Measurements from ENCODE around the gene CCDC7. TPM values are rescaled to one million over a fixed set of nuclear protein-coding genes. Genes with fewer than 3 reads are reported as not detected.

CCDC7 gene
- polyA plus RNA-seq, 1 of the 3 experiments (the other 2 are of a cell fraction), result 0.44 TPM

- Histone ChIP-seq H3K36me3 (replicated peaks in 1 of 2; ENCODE audit: control insufficient read depth in 1 of 2, insufficient read depth in 2 of 2, low read length in 1 of 2) (no peaks in the 10 kb centered on the region), H2AFZ (ENCODE audit: low read depth) (no peak overlapping the region), H3K9me3 (no peaks in the 10 kb centered on the region), H3F3A (replicated peaks; ENCODE audit: insufficient read depth) (no peaks in the 10 kb centered on the region), H3K9ac (no peak overlapping the region), H3K79me2 (ENCODE audit: insufficient read depth) (no peaks in the 10 kb centered on the region), H3K4me2 (no peak overlapping the region), H3K27me3 (ENCODE audit: insufficient read depth) (no peaks in the 10 kb centered on the region), H3K9me2 (no peaks in the 10 kb centered on the region), H3K4me1 (ENCODE audit: control insufficient read depth in 1 of 2, insufficient read depth in 2 of 2, low read depth in 1 of 2, low read length in 1 of 2) (no peaks in the 10 kb centered on the region), H4K20me1 (ENCODE audit: insufficient read depth) (no peaks in the 10 kb centered on the region), H3K27ac (ENCODE audit: low read depth in 2 of 2, low read length in 1 of 2) (no peak overlapping the region), H3K4me3 (ENCODE audit: low read depth in 2 of 2, low read length in 1 of 2) (no peak overlapping the region)
- POLR2A ChIA-PET, result no interaction called here
- no peak for TF ChIP-seq ZBTB33 (IDR thresholded peaks at IDR 0.05; ENCODE audit: borderline replicate concordance, low read depth)
- TF ChIP-seq FOXJ3 (CRISPR knock-in tag; IDR thresholded peaks at IDR 0.05), result no peak
- no peak for TF ChIP-seq NFIC (IDR thresholded peaks at IDR 0.05; ENCODE audit: borderline replicate concordance)
- TF ChIP-seq EP300 (IDR thresholded peaks at IDR 0.05; ENCODE audit: borderline replicate concordance in 1 of 2, low read depth in 1 of 2, low read length in 1 of 2), result no peak
- no peak for TF ChIP-seq MEF2A (IDR thresholded peaks at IDR 0.05; ENCODE audit: borderline replicate concordance, low read depth)
- TF ChIP-seq YY1 (IDR thresholded peaks at IDR 0.05; ENCODE audit: low read depth), result no peak
- no peak for TF ChIP-seq USF1 (IDR thresholded peaks at IDR 0.05; ENCODE audit: borderline replicate concordance, low read depth)
- TF ChIP-seq TEAD4 (IDR thresholded peaks at IDR 0.05; ENCODE audit: borderline replicate concordance, insufficient read depth), result no peak
- TF ChIP-seq FOXM1 (IDR thresholded peaks at IDR 0.05; ENCODE audit: low read depth), result no peak
- TF ChIP-seq JUND (IDR thresholded peaks at IDR 0.05), result no peak
- TF ChIP-seq MAX (IDR thresholded peaks at IDR 0.05; ENCODE audit: low read depth), result no peak
- TF ChIP-seq NRF1 (IDR thresholded peaks at IDR 0.05; ENCODE audit: low read depth, low read length), result no peak
- no peak for TF ChIP-seq PBX3 (IDR thresholded peaks at IDR 0.05)
- no peak for TF ChIP-seq REST (IDR thresholded peaks at IDR 0.05; ENCODE audit: low read depth, low read length)
- no peak for TF ChIP-seq SMC3 (IDR thresholded peaks at IDR 0.05; ENCODE audit: low read depth, low read length)
- no peak for TF ChIP-seq EZH2phosphoT487 (IDR thresholded peaks at IDR 0.05; ENCODE audit: borderline replicate concordance, low read depth)
- WGBS (ENCODE audit: low lambda C conversion rate), result 50% methylated on average over 1 of the region's 1 CpG
- DNase-seq, result no peak
- CTCF ChIA-PET, result no interaction called here
These were observed 298.4 kb downstream of the CCDC7 start for GRCh38 chr10:32744321-32744720.

Data from SK-N-SH (cell line).